Rectal smooth muscle tissue (tissue), 1 donor: ENCODE data around the gene APIP.

Experiments
- H3K27ac ChIP-seq: one replicate; pipeline ENCODE4 v1.7.0; 2013; ENCODE audit warnings: low read depth, low read length, inconsistent platforms
- H3K27me3 ChIP-seq: one replicate; pipeline ENCODE4 v1.7.0; 2013; ENCODE audit warnings: low read length; ENCODE audit not compliant: control insufficient read depth, insufficient read depth
- H3K36me3 ChIP-seq: one replicate; pipeline ENCODE4 v1.7.0; 2013; ENCODE audit warnings: low read length; ENCODE audit not compliant: control insufficient read depth, insufficient read depth
- H3K4me1 ChIP-seq: one replicate; pipeline ENCODE4 v1.7.0; 2013; ENCODE audit warnings: low read length; ENCODE audit not compliant: control insufficient read depth, insufficient read depth
- H3K4me3 ChIP-seq: one replicate; pipeline ENCODE4 v1.7.0; 2013; ENCODE audit warnings: low read length
- H3K9ac ChIP-seq: one replicate; pipeline ENCODE4 v1.7.0; 2013; ENCODE audit warnings: low read length

APIP gene

GRCh38 chr11:34940026-34940677 is 24.0 kb upstream of the APIP start:
- Histone ChIP-seq H3K4me1 (peaks cover 6% of the 10 kb centered on the region), H3K27ac (no peak overlapping the region), H3K27me3 (no peaks in the 10 kb centered on the region), H3K9ac (no peak overlapping the region), H3K4me3 (no peak overlapping the region), H3K36me3 (peaks cover 3% of the 10 kb centered on the region)

GRCh38 chr11:34938611-34939010 is 22.4 kb upstream of the APIP start:
- Histone ChIP-seq H3K9ac (no peak overlapping the region), H3K27ac (no peak overlapping the region)

GRCh38 chr11:34936945-34937629 is 20.9 kb upstream of the APIP start:
- Histone ChIP-seq H3K4me1 (peaks cover 6% of the 10 kb centered on the region), H3K27me3 (no peaks in the 10 kb centered on the region), H3K27ac (no peak overlapping the region), H3K4me3 (no peak overlapping the region), H3K9ac (no peak overlapping the region), H3K36me3 (peaks cover 3% of the 10 kb centered on the region)

More at GRCh38 chr11:34938611-34939010, 22.4 kb upstream of the APIP start:
- Histone ChIP-seq H3K4me3 (no peak overlapping the region), H3K27me3 (no peaks in the 10 kb centered on the region), H3K4me1 (peaks cover 6% of the 10 kb centered on the region), H3K36me3 (peaks cover 2% of the 10 kb centered on the region)

GRCh38 chr11:34929794-34930763 is 13.9 kb upstream of the APIP start:
- Histone ChIP-seq H3K27ac (no peak overlapping the region), H3K36me3 (peaks cover 3% of the 10 kb centered on the region), H3K4me1 (no peaks in the 10 kb centered on the region), H3K4me3 (no peak overlapping the region), H3K9ac (no peak overlapping the region), H3K27me3 (no peaks in the 10 kb centered on the region)

- no peak overlapping the region for H3K27ac ChIP-seq
- no peak overlapping the region for H3K9ac ChIP-seq
- H3K27me3 ChIP-seq = no peaks in the 10 kb centered on the region
- H3K36me3 ChIP-seq = peaks cover 3% of the 10 kb centered on the region
- H3K4me3 ChIP-seq = no peak overlapping the region
- no peaks in the 10 kb centered on the region for H3K4me1 ChIP-seq
Measured at GRCh38 chr11:34928960-34929680, 12.9 kb upstream of the APIP start.

GRCh38 chr11:34928268-34928959 is 12.2 kb upstream of the APIP start:
- Histone ChIP-seq H3K36me3 (peaks cover 3% of the 10 kb centered on the region), H3K4me3 (no peak overlapping the region), H3K27ac (no peak overlapping the region), H3K27me3 (no peaks in the 10 kb centered on the region), H3K9ac (no peak overlapping the region), H3K4me1 (no peaks in the 10 kb centered on the region)

GRCh38 chr11:34926831-34927132 is 10.6 kb upstream of the APIP start:
- no peaks in the 10 kb centered on the region for H3K4me1 ChIP-seq
- no peak overlapping the region for H3K4me3 ChIP-seq
- no peaks in the 10 kb centered on the region for H3K27me3 ChIP-seq
- no peak overlapping the region for H3K27ac ChIP-seq
- no peaks in the 10 kb centered on the region for H3K36me3 ChIP-seq
- H3K9ac ChIP-seq = no peak overlapping the region

- Histone ChIP-seq H3K36me3 (no peaks in the 10 kb centered on the region), H3K27ac (no peak overlapping the region), H3K9ac (no peak overlapping the region), H3K27me3 (no peaks in the 10 kb centered on the region), H3K4me3 (no peak overlapping the region), H3K4me1 (no peaks in the 10 kb centered on the region)
Measured at GRCh38 chr11:34926101-34926830, 10.1 kb upstream of the APIP start.

- Histone ChIP-seq H3K36me3 (no peaks in the 10 kb centered on the region), H3K4me3 (no peak overlapping the region), H3K27ac (no peak overlapping the region), H3K27me3 (no peaks in the 10 kb centered on the region), H3K9ac (no peak overlapping the region), H3K4me1 (no peaks in the 10 kb centered on the region)
Measured at GRCh38 chr11:34924714-34925113, 8.5 kb upstream of the APIP start.

- Histone ChIP-seq H3K4me1 (peaks cover 7% of the 10 kb centered on the region), H3K27ac (no peak overlapping the region), H3K27me3 (no peaks in the 10 kb centered on the region), H3K4me3 (no peak overlapping the region), H3K36me3 (no peaks in the 10 kb centered on the region), H3K9ac (no peak overlapping the region)
Measured at GRCh38 chr11:34921156-34921555, 5.0 kb upstream of the APIP start.
